Stimulated activated naive CD8-positive, alpha-beta T cell treated with anti-CD3 and anti-CD28 coated beads, Interleukin-15, amount 100 ng/mL, for 72 hours (primary cell): ENCODE results near the gene JPT2.

Source experiments
- ATAC-seq: fragments of 150-1000 bp; cut with Tn5 transposase; 2 replicates; pipeline ENCODE4 v1.10.0; 2021; ENCODE audit warnings: mild to moderate bottlenecking, moderate library complexity
- DNase-seq, 2 donors: peaks; one replicate each; pipeline ENCODE4 v3.0.0; 2021 to 2022
- H3K27ac Mint-ChIP-seq, 2 donors: one replicate each; pipeline ENCODE4 v1.8.0; 2022; ENCODE audit warnings: mild to moderate bottlenecking in 2 of 2, mixed read lengths in 2 of 2, moderate library complexity in 2 of 2
- H3K27me3 Mint-ChIP-seq: one replicate; pipeline ENCODE4 v1.8.0; 2022; ENCODE audit warnings: mixed read lengths
- H3K4me1 Mint-ChIP-seq: one replicate; pipeline ENCODE4 v1.8.0; 2022; ENCODE audit warnings: mild to moderate bottlenecking, mixed read lengths
- H3K4me3 Mint-ChIP-seq, 2 donors: one replicate each; pipeline ENCODE4 v1.8.0; 2022; ENCODE audit warnings: mild to moderate bottlenecking in 2 of 2, mixed read lengths in 2 of 2, moderate library complexity in 1 of 2
- H3K9me3 Mint-ChIP-seq, 2 donors: one replicate each; pipeline ENCODE4 v1.8.0; 2022; ENCODE audit warnings: mixed read lengths in 2 of 2

The JPT2 gene

GRCh38 chr16:1662543-1662942 is 15.5 kb upstream of the JPT2 start:
- Mint-ChIP-seq H3K4me1 (no peaks in the 10 kb centered on the region), H3K9me3 (no peaks in the 10 kb centered on the region), H3K27me3 (no peaks in the 10 kb centered on the region), H3K4me3 (no peak overlapping the region), H3K27ac (peak overlapping the region in 1 of 2 donors; percentile 78)
- ATAC-seq: no peak
- DNase-seq: no peak

- Mint-ChIP-seq H3K27ac (no peak overlapping the region), H3K4me3 (no peak overlapping the region), H3K4me1 (no peaks in the 10 kb centered on the region), H3K9me3 (no peaks in the 10 kb centered on the region), H3K27me3 (no peaks in the 10 kb centered on the region)
- ATAC-seq: no peak
- DNase-seq: no peak
Measured at GRCh38 chr16:1665829-1666228, 12.2 kb upstream of the JPT2 start.

GRCh38 chr16:1666316-1666715 is 11.8 kb upstream of the JPT2 start:
- H3K4me1 Mint-ChIP-seq: no peaks in the 10 kb centered on the region
- ATAC-seq: no peak
- H3K27me3 Mint-ChIP-seq: no peaks in the 10 kb centered on the region
- no peak overlapping the region for H3K4me3 Mint-ChIP-seq
- H3K9me3 Mint-ChIP-seq: no peaks in the 10 kb centered on the region
- peak overlapping the region in 1 of 2 donors; percentile 65 for H3K27ac Mint-ChIP-seq
- DNase-seq: no peak

GRCh38 chr16:1667271-1667670 is 10.8 kb upstream of the JPT2 start:
- Mint-ChIP-seq H3K4me3 (no peak overlapping the region), H3K27me3 (no peaks in the 10 kb centered on the region), H3K9me3 (no peaks in the 10 kb centered on the region), H3K4me1 (no peaks in the 10 kb centered on the region), H3K27ac (no peak overlapping the region)
- ATAC-seq: no peak
- DNase-seq: no peak

- Mint-ChIP-seq H3K9me3 (no peaks in the 10 kb centered on the region), H3K4me3 (no peak overlapping the region), H3K4me1 (no peaks in the 10 kb centered on the region), H3K27ac (peak overlapping the region in 1 of 2 donors; percentile 89), H3K27me3 (no peaks in the 10 kb centered on the region)
- no peak for DNase-seq
- no peak for ATAC-seq
Measured at GRCh38 chr16:1667916-1668315, 10.2 kb upstream of the JPT2 start.

GRCh38 chr16:1668612-1669319 is 9.3 kb upstream of the JPT2 start:
- no peaks in the 10 kb centered on the region for H3K4me1 Mint-ChIP-seq
- no peak overlapping the region for H3K27ac Mint-ChIP-seq
- ATAC-seq: no peak
- H3K27me3 Mint-ChIP-seq: no peaks in the 10 kb centered on the region
- no peak for DNase-seq
- no peak overlapping the region for H3K4me3 Mint-ChIP-seq
- no peaks in the 10 kb centered on the region for H3K9me3 Mint-ChIP-seq

GRCh38 chr16:1669698-1670097 is 8.4 kb upstream of the JPT2 start:
- no peak for ATAC-seq
- no peaks in the 10 kb centered on the region for H3K27me3 Mint-ChIP-seq
- no peaks in the 10 kb centered on the region for H3K9me3 Mint-ChIP-seq
- DNase-seq: no peak
- H3K4me3 Mint-ChIP-seq: no peak overlapping the region
- peak overlapping the region in 1 of 2 donors; percentile 14 for H3K27ac Mint-ChIP-seq
- H3K4me1 Mint-ChIP-seq: no peaks in the 10 kb centered on the region

- DNase-seq: no peak
- no peak overlapping the region for H3K27ac Mint-ChIP-seq
- H3K4me3 Mint-ChIP-seq: no peak overlapping the region
- ATAC-seq: no peak
- no peaks in the 10 kb centered on the region for H3K9me3 Mint-ChIP-seq
- no peaks in the 10 kb centered on the region for H3K27me3 Mint-ChIP-seq
- H3K4me1 Mint-ChIP-seq: no peaks in the 10 kb centered on the region
Measured at GRCh38 chr16:1670371-1670770, 7.7 kb upstream of the JPT2 start.

- peak overlapping the region in 1 of 2 donors; percentile 43 for H3K27ac Mint-ChIP-seq
- no peak for DNase-seq
- no peaks in the 10 kb centered on the region for H3K9me3 Mint-ChIP-seq
- no peaks in the 10 kb centered on the region for H3K4me1 Mint-ChIP-seq
- H3K4me3 Mint-ChIP-seq: no peak overlapping the region
- ATAC-seq: no peak
- H3K27me3 Mint-ChIP-seq: no peaks in the 10 kb centered on the region
Measured at GRCh38 chr16:1670866-1671265, 7.2 kb upstream of the JPT2 start.

GRCh38 chr16:1673424-1674151 is 4.5 kb upstream of the JPT2 start:
- no peak overlapping the region for H3K4me3 Mint-ChIP-seq
- H3K4me1 Mint-ChIP-seq: peaks cover 13% of the 10 kb centered on the region

GRCh38 chr16:1674306-1674705 is 3.8 kb upstream of the JPT2 start:
- DNase-seq: no peak
- H3K4me1 Mint-ChIP-seq: peaks cover 20% of the 10 kb centered on the region
- no peak overlapping the region for H3K27ac Mint-ChIP-seq

More at GRCh38 chr16:1673424-1674151, 4.5 kb upstream of the JPT2 start:
- DNase-seq (no peak), ATAC-seq (no peak)
- Mint-ChIP-seq H3K27me3 (no peaks in the 10 kb centered on the region), H3K9me3 (no peaks in the 10 kb centered on the region), H3K27ac (no peak overlapping the region)

GRCh38 chr16:1674751-1675664 is 3.1 kb upstream of the JPT2 start:
- no peak overlapping the region for H3K27ac Mint-ChIP-seq
- ATAC-seq (no peak), DNase-seq (no peak)

More at GRCh38 chr16:1674306-1674705, 3.8 kb upstream of the JPT2 start:
- ATAC-seq: no peak
- Mint-ChIP-seq H3K4me3 (no peak overlapping the region), H3K27me3 (no peaks in the 10 kb centered on the region), H3K9me3 (no peaks in the 10 kb centered on the region)

GRCh38 chr16:1676661-1677060 is 1.4 kb upstream of the JPT2 start:
- Mint-ChIP-seq H3K9me3 (no peaks in the 10 kb centered on the region), H3K4me3 (no peak overlapping the region), H3K27me3 (no peaks in the 10 kb centered on the region), H3K4me1 (peaks cover 44% of the 10 kb centered on the region), H3K27ac (peak overlapping the region in 1 of 2 donors; percentile 29)
- DNase-seq (no peak), ATAC-seq (no peak)

More at GRCh38 chr16:1674751-1675664, 3.1 kb upstream of the JPT2 start:
- no peak overlapping the region for H3K4me3 Mint-ChIP-seq
- H3K9me3 Mint-ChIP-seq: no peaks in the 10 kb centered on the region
- H3K4me1 Mint-ChIP-seq: peaks cover 27% of the 10 kb centered on the region
- no peaks in the 10 kb centered on the region for H3K27me3 Mint-ChIP-seq

- Mint-ChIP-seq H3K27ac (no peak overlapping the region), H3K9me3 (no peaks in the 10 kb centered on the region), H3K4me3 (peak overlapping the region; percentile 26 to 69), H3K27me3 (no peaks in the 10 kb centered on the region), H3K4me1 (peaks cover 49% of the 10 kb centered on the region)
- DNase-seq (no peak), ATAC-seq (no peak)
Measured at GRCh38 chr16:1677339-1677738, 740 bp upstream of the JPT2 start.

GRCh38 chr16:1678500-1679098 is 520 bp downstream of the JPT2 start:
- no peaks in the 10 kb centered on the region for H3K9me3 Mint-ChIP-seq
- ATAC-seq: peak; percentile 37
- DNase-seq: peak; percentile 9 to 42
- peak overlapping the region; percentile 86 to 96 for H3K4me3 Mint-ChIP-seq
- peak overlapping the region; percentile 91 to 96 for H3K27ac Mint-ChIP-seq
- no peaks in the 10 kb centered on the region for H3K27me3 Mint-ChIP-seq
- H3K4me1 Mint-ChIP-seq: peaks cover 53% of the 10 kb centered on the region
